PFSK-1 (cell line): ENCODE data around the gene PCCB.

Experiments used
- FOXP2 ChIP-seq: optimal IDR thresholded peaks from 2 replicates; pipeline ENCODE3; 2011; ENCODE audit warnings: borderline replicate concordance, control low read depth, inconsistent platforms; ENCODE audit not compliant: insufficient read depth; ENCODE audit errors: extremely low read length, extremely low read depth
- POLR2AphosphoS5 ChIP-seq: IDR thresholded peaks from 2 replicates; pipeline ENCODE4 v1.6.1; 2012; ENCODE audit warnings: low read depth, mild to moderate bottlenecking, control low read depth, low read length, moderate library complexity
- REST ChIP-seq, 2 experiments: IDR thresholded peaks; 2 replicates each; pipeline versions ENCODE4 v1.6.1 to v1.8.0; 2011 to 2012; ENCODE audit warnings: low read depth in 2 of 2, low read length in 2 of 2, control low read depth in 1 of 2, inconsistent platforms in 1 of 2, mild to moderate bottlenecking in 1 of 2, moderate library complexity in 1 of 2; ENCODE audit not compliant: insufficient read depth in 1 of 2
- TAF1 ChIP-seq: IDR thresholded peaks from 2 replicates; pipeline ENCODE4 v1.6.1; 2012; ENCODE audit warnings: low read length, control low read depth, borderline replicate concordance; ENCODE audit not compliant: insufficient read depth

GRCh38 chr3:136245691-136246090 is 4.4 kb upstream of the PCCB start:
- no peak for TF ChIP-seq POLR2AphosphoS5
- no peak for TF ChIP-seq TAF1
- TF ChIP-seq REST (IDR thresholded peaks at IDR 0.05; ENCODE audit: insufficient read depth in 1 of 2, low read depth in 2 of 2, low read length in 2 of 2), result no peak
- TF ChIP-seq FOXP2, result no peak
